ENCODE results near the gene MIPOL1.

GRCh38 chr14:37198907-37199306 is 1.2 kb downstream of the MIPOL1 start:
- TF ChIP-seq POLR2AphosphoS5 (IDR thresholded peaks at IDR 0.05; ENCODE audit: low read depth) (no peak), CTCF (conservative IDR thresholded peaks at IDR 0.05; ENCODE audit: low read depth in 2 of 2) (no peak), EZH2 (IDR thresholded peaks at IDR 0.05; ENCODE audit: low read depth, unreplicated experiment) (no peak), EZH2phosphoT487 (IDR thresholded peaks at IDR 0.05; ENCODE audit: unreplicated experiment) (no peak)
- TF ChIP-seq, protein P1, sequence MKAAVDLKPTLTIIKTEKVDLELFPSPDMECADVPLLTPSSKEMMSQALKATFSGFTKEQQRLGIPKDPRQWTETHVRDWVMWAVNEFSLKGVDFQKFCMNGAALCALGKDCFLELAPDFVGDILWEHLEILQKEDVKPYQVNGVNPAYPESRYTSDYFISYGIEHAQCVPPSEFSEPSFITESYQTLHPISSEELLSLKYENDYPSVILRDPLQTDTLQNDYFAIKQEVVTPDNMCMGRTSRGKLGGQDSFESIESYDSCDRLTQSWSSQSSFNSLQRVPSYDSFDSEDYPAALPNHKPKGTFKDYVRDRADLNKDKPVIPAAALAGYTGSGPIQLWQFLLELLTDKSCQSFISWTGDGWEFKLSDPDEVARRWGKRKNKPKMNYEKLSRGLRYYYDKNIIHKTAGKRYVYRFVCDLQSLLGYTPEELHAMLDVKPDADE (IDR thresholded peaks at IDR 0.05) = no peak

Data from GM23338 (cell line).